Small intestine (tissue), 7 donors: ENCODE results near the gene PKP4. TPM values are rescaled to one million over a fixed set of nuclear protein-coding genes. Genes with fewer than 3 reads are reported as not detected.

Experiments
- DNase-seq, 2 donors: peaks; one replicate each; pipeline versions ENCODE4 v3.0.0 to v3.0.0-alpha.2; 2013
- FAIRE-seq: peaks from 2 replicates; lab custom pipeline; 2012; peaks lifted over from hg19 to GRCh38; lab: Jason Lieb, UNC
- H3K27ac ChIP-seq, 3 donors: one replicate each; pipeline ENCODE4 v1.5.1; 2013; ENCODE audit warnings: low read length in 2 of 3, mild to moderate bottlenecking in 2 of 3, control low read depth in 1 of 3, inconsistent platforms in 1 of 3, low read depth in 1 of 3, moderate library complexity in 1 of 3
- H3K27me3 ChIP-seq, 3 donors: one replicate each; pipeline ENCODE4 v1.6.1; 2013; ENCODE audit warnings: low read length in 3 of 3, inconsistent platforms in 1 of 3; ENCODE audit not compliant: control insufficient read depth in 3 of 3, insufficient read depth in 3 of 3
- H3K36me3 ChIP-seq, 3 donors: one replicate each; pipeline ENCODE4 v1.6.1; 2013; ENCODE audit warnings: low read length in 3 of 3, inconsistent platforms in 1 of 3, low read depth in 1 of 3, mild to moderate bottlenecking in 1 of 3, moderate library complexity in 1 of 3; ENCODE audit not compliant: control insufficient read depth in 3 of 3, insufficient read depth in 2 of 3
- H3K4me1 ChIP-seq, 3 donors: one replicate each; pipeline ENCODE4 v1.6.1; 2013; ENCODE audit warnings: low read length in 2 of 3, inconsistent platforms in 1 of 3, low read depth in 1 of 3, mild to moderate bottlenecking in 1 of 3, moderate library complexity in 1 of 3; ENCODE audit not compliant: control insufficient read depth in 3 of 3, insufficient read depth in 2 of 3
- H3K4me3 ChIP-seq, 3 donors: one replicate each; pipeline ENCODE4 v1.5.1; 2013; ENCODE audit warnings: low read length in 3 of 3, control low read depth in 1 of 3, inconsistent platforms in 1 of 3, low read depth in 1 of 3, mild to moderate bottlenecking in 1 of 3, moderate library complexity in 1 of 3
- H3K9me3 ChIP-seq, 2 donors: one replicate each; pipeline ENCODE4 v1.6.1; 2013; ENCODE audit warnings: low read depth in 1 of 2, low read length in 1 of 2; ENCODE audit not compliant: control insufficient read depth in 2 of 2, insufficient read depth in 1 of 2
- WGBS, 3 donors: extraction: QIAGEN DNeasy Blood & Tissue Kit; methylation state at CpG; one replicate each; pipeline ENCODE4 v1.1.7; 2013; 5-methylcytosine and 5-hydroxymethylcytosine counted together
- polyA plus RNA-seq, 4 donors: library from polyadenylated mRNA; stranded (reverse) in 3 of 4; unstranded in 1 of 4; fragments of 200-250 nt in 3 of 4; fragments of 120-200 nt in 1 of 4; gene quantifications; one replicate each; pipeline versions ENCODE4 v1.2.1 to v1.2.3, GENCODE V29; 2013
- donor health status: healthy with polysubstance abuse.
- donor health status: control.
- donor health status: control.
- donor health status: Bipolar disorder and iron deficiency.
- donor health status: healthy.

Gene PKP4
- polyA plus RNA-seq, 4 donors, result 16.8 to 54.3 (median 23.3) TPM

GRCh38 chr2:158507141-158507540 lies 50.4 kb downstream of the PKP4 start:
- H3K36me3 ChIP-seq, result peaks cover 0 to 4% (median 0%) of the 10 kb centered on the region in 3 donors
- WGBS, 3 donors, result 78 to 84% (median 79%) methylated on average over 4 of the region's 4 CpGs
- FAIRE-seq, result no peak

DNA sequence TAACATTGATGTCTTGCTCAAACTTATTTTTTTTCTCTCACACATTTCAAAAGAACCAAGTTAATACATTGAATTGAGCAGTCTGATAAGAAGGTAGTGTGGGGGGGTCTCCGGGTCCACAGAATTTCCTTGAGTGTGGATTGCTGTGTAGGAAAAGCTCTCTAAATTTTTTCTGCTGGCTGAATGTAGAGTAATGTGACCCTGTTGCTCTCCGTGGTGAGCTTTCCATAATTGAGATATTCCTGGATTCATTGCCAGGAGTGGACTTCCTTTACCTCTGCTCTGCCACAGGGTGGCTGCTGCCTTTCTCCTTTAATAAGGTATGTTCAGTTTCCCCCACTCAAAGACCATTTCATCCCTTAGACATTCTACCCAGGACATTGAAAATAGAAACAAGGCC lies 50.9 kb downstream of the PKP4 start:
- Histone ChIP-seq H3K4me1 (peaks cover 2 to 14% (median 4%) of the 10 kb centered on the region in 3 donors), H3K4me3 (no peak overlapping the region), H3K36me3 (peaks cover 0 to 4% (median 0%) of the 10 kb centered on the region in 3 donors), H3K27me3 (no peaks in the 10 kb centered on the region), H3K9me3 (no peaks in the 10 kb centered on the region), H3K27ac (no peak overlapping the region)
- WGBS, 3 donors, result 75 to 90% (median 84%) methylated on average over 2 of the region's 2 CpGs
- no peak for FAIRE-seq
- no peak for DNase-seq

More at GRCh38 chr2:158507141-158507540, 50.4 kb downstream of the PKP4 start:
- no peak overlapping the region for H3K27ac ChIP-seq
- DNase-seq, result no peak
- no peaks in the 10 kb centered on the region for H3K27me3 ChIP-seq
- no peak overlapping the region for H3K4me3 ChIP-seq
- H3K9me3 ChIP-seq, result no peaks in the 10 kb centered on the region
- H3K4me1 ChIP-seq, result peaks cover 2 to 14% (median 4%) of the 10 kb centered on the region in 3 donors

- H3K4me1 ChIP-seq, result peaks cover 0 to 8% (median 4%) of the 10 kb centered on the region in 3 donors
- no peak for FAIRE-seq
- H3K9me3 ChIP-seq, result no peaks in the 10 kb centered on the region
- H3K27ac ChIP-seq, result no peak overlapping the region
- H3K36me3 ChIP-seq, result peaks cover 0 to 4% (median 0%) of the 10 kb centered on the region in 3 donors
- DNase-seq, result no peak
- no peak overlapping the region for H3K4me3 ChIP-seq
- WGBS, 3 donors, result 71 to 86% (median 79%) methylated on average over 2 of the region's 2 CpGs
- H3K27me3 ChIP-seq, result no peaks in the 10 kb centered on the region
These were observed 53.4 kb downstream of the PKP4 start for GRCh38 chr2:158509928-158510797.

DNA sequence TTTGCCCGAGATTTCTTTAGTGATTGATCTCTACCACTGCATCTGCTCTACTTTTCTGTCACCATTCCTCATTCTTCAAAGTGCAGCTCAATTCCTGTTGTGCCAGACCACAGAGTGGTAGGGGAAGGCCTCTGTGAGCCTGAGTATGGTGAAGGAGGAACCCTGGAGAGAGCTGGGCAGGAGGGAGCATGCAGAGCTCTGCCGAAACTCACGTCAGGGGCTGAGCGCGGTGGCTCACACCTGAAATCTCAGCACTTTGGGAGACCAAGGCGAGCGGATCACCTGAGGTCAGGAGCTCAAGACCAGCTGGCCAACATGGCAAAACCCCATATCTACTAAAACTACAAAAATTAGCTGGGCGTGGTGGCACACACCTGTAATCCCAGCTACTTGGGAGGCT lies 54.1 kb downstream of the PKP4 start:
- Histone ChIP-seq H3K4me3 (no peak overlapping the region), H3K9me3 (no peaks in the 10 kb centered on the region), H3K27me3 (no peaks in the 10 kb centered on the region), H3K4me1 (peaks cover 0 to 4% (median 4%) of the 10 kb centered on the region in 3 donors), H3K27ac (no peak overlapping the region), H3K36me3 (peaks cover 0 to 4% (median 0%) of the 10 kb centered on the region in 3 donors)
- 97 to 98% (median 98%) methylated on average over 8 of the region's 8 CpGs for WGBS, 3 donors
- no peak for FAIRE-seq
- DNase-seq, result no peak

- DNase-seq (no peak), FAIRE-seq (no peak)
- no peaks in the 10 kb centered on the region for H3K9me3 ChIP-seq
- H3K27me3 ChIP-seq, result no peaks in the 10 kb centered on the region
- no peak overlapping the region for H3K27ac ChIP-seq
- H3K4me1 ChIP-seq, result peaks cover 0 to 4% (median 0%) of the 10 kb centered on the region in 3 donors
- no peak overlapping the region for H3K4me3 ChIP-seq
- peaks cover 0 to 4% (median 0%) of the 10 kb centered on the region in 3 donors for H3K36me3 ChIP-seq
These were observed 55.0 kb downstream of the PKP4 start for GRCh38 chr2:158511706-158512105.

GRCh38 chr2:158512323-158512722 lies 55.6 kb downstream of the PKP4 start:
- H3K27me3 ChIP-seq, result no peaks in the 10 kb centered on the region
- DNase-seq, result no peak
- peaks cover 0 to 4% (median 0%) of the 10 kb centered on the region in 3 donors for H3K36me3 ChIP-seq
- H3K4me1 ChIP-seq, result peaks cover 0 to 4% (median 0%) of the 10 kb centered on the region in 3 donors
- no peak overlapping the region for H3K27ac ChIP-seq
- no peaks in the 10 kb centered on the region for H3K9me3 ChIP-seq
- 93 to 96% (median 95%) methylated on average over 1 of the region's 1 CpG for WGBS, 3 donors
- no peak for FAIRE-seq
- H3K4me3 ChIP-seq, result no peak overlapping the region

GRCh38 chr2:158513841-158514240 lies 57.1 kb downstream of the PKP4 start:
- H3K4me1 ChIP-seq, result peaks cover 0 to 8% (median 0%) of the 10 kb centered on the region in 3 donors
- no peaks in the 10 kb centered on the region for H3K27me3 ChIP-seq
- H3K9me3 ChIP-seq, result no peaks in the 10 kb centered on the region
- no peak overlapping the region for H3K4me3 ChIP-seq
- no peak for DNase-seq
- WGBS, 3 donors, result 90 to 95% (median 93%) methylated on average over 5 of the region's 5 CpGs
- FAIRE-seq, result no peak
- H3K36me3 ChIP-seq, result peaks cover 0 to 4% (median 0%) of the 10 kb centered on the region in 3 donors
- no peak overlapping the region for H3K27ac ChIP-seq

- WGBS, 3 donors, result 78 to 89% (median 80%) methylated on average over 3 of the region's 3 CpGs
- Histone ChIP-seq H3K36me3 (no peaks in the 10 kb centered on the region), H3K9me3 (no peaks in the 10 kb centered on the region), H3K4me1 (peaks cover 0 to 4% (median 0%) of the 10 kb centered on the region in 3 donors), H3K27me3 (no peaks in the 10 kb centered on the region), H3K27ac (no peak overlapping the region), H3K4me3 (no peak overlapping the region)
- DNase-seq, result no peak
- FAIRE-seq, result no peak
These were observed 61.3 kb downstream of the PKP4 start for GRCh38 chr2:158518084-158518483.
